HepG2 (cell line): ENCODE data around the gene CD300LG. TPM values are rescaled to one million over a fixed set of nuclear protein-coding genes. Genes with fewer than 3 reads are reported as not detected.

Experiments
- ATAC-seq: fragments of 200-7000 bp; cut with Tn5 transposase; 3 replicates; pipeline ENCODE4 v1.9.1; 2020; ENCODE audit warnings: mild to moderate bottlenecking, moderate library complexity
- BruUV-seq: library from RNA; stranded (reverse); fragments of 400-500 nt; replicated peaks from 2 replicates; lab custom pipeline; 2021; lab: Mats Ljungman, UMichigan
- CTCF ChIA-PET: fragments of 300-600 bp; formaldehyde crosslinking; extraction: SDS; loops from one replicate; lab custom pipeline; 2021; ENCODE audit warnings: low total read pairs, inconsistent platforms, low intra/inter-chr PET ratio; lab: Yijun Ruan, JAX
- POLR2A ChIA-PET: fragments of 350-600 bp; sonication (Branson Sonifier 250); formaldehyde crosslinking; loops from one replicate; lab custom pipeline; 2020; ENCODE audit warnings: antibody characterized with exemption, inconsistent platforms; lab: Yijun Ruan, JAX
- DNase-seq: peaks from one replicate; pipeline ENCODE4 v3.0.0-alpha.2; 2015; ENCODE audit warnings: low spot score
- FAIRE-seq: peaks from 3 replicates; lab custom pipeline; 2011; peaks lifted over from hg19 to GRCh38; lab: Jason Lieb, UNC
- H2AFZ ChIP-seq: one replicate; pipeline ENCODE4 v1.6.1; 2011; ENCODE audit warnings: low read length, inconsistent platforms
- H3K27ac ChIP-seq: fragments of 300-600 bp; 3 replicates; pipeline ENCODE4 v1.8.0; 2011; ENCODE audit warnings: mixed run types, mild to moderate bottlenecking, mixed read lengths, low read length, inconsistent platforms; ENCODE audit not compliant: insufficient read depth; ENCODE audit errors: extremely low read length
- H3K27me3 ChIP-seq, 2 experiments: fragments of 200-600 bp in 1 of 2; 2 replicates in 1 of 2; 3 replicates in 1 of 2; pipeline versions ENCODE4 v1.6.0 to v1.8.0; 2011; ENCODE audit warnings: low read length in 2 of 2, mild to moderate bottlenecking in 2 of 2, moderate library complexity in 2 of 2, inconsistent platforms in 1 of 2; ENCODE audit not compliant: insufficient read depth in 2 of 2, control insufficient read depth in 1 of 2
- H3K36me3 ChIP-seq, 2 experiments: fragments of 200-600 bp in 1 of 2; replicated peaks in 1 of 2; 2 replicates in 1 of 2; 3 replicates in 1 of 2; pipeline versions ENCODE4 v1.5.1 to v1.8.0; 2011; ENCODE audit warnings: low read length in 2 of 2, inconsistent platforms in 1 of 2; ENCODE audit not compliant: insufficient read depth in 2 of 2, control insufficient read depth in 1 of 2
- H3K4me1 ChIP-seq: 2 replicates; pipeline ENCODE4 v1.5.1; 2012; ENCODE audit warnings: low read length, inconsistent platforms; ENCODE audit not compliant: insufficient read depth
- H3K4me2 ChIP-seq: 2 replicates; pipeline ENCODE4 v1.6.0; 2011; ENCODE audit warnings: low read depth, low read length, inconsistent platforms
- H3K4me3 ChIP-seq, 3 experiments: fragments of 200-600 bp in 1 of 3; sonication (generic), shearing (Covaris generic) in 1 of 3; replicated peaks in 1 of 3; 2 replicates each; pipeline ENCODE4 v1.5.1; 2011 to 2016; ENCODE audit warnings: low read length in 3 of 3, inconsistent platforms in 2 of 3, low read depth in 2 of 3, mild to moderate bottlenecking in 2 of 3, control low read depth in 1 of 3, mixed read lengths in 1 of 3; ENCODE audit not compliant: insufficient read depth in 1 of 3
- H3K79me2 ChIP-seq: one replicate; pipeline ENCODE4 v1.6.1; 2011; ENCODE audit warnings: low read length, inconsistent platforms; ENCODE audit not compliant: insufficient read depth
- H3K9ac ChIP-seq: 2 replicates; pipeline ENCODE4 v1.6.0; 2011; ENCODE audit warnings: mild to moderate bottlenecking, low read depth, low read length, inconsistent platforms; ENCODE audit not compliant: insufficient read depth
- H3K9me3 ChIP-seq: 2 replicates; pipeline ENCODE4 v1.5.1; 2012; ENCODE audit warnings: mild to moderate bottlenecking, low read length
- H4K20me1 ChIP-seq: 2 replicates; pipeline ENCODE4 v1.6.0; 2011; ENCODE audit warnings: inconsistent platforms, mild to moderate bottlenecking, low read length, moderate library complexity; ENCODE audit not compliant: insufficient read depth
- FLYWCH1 ChIP-seq: sonication (generic); formaldehyde crosslinking; IDR thresholded peaks from 2 replicates; pipeline ENCODE4 v1.8.1; 2023; ENCODE audit warnings: mild to moderate bottlenecking, missing genetic modification reagents
- GABPA ChIP-seq, 2 experiments: IDR thresholded peaks; 2 replicates each; pipeline ENCODE4 v1.6.1; 2011 to 2016; ENCODE audit warnings: low read depth in 2 of 2, low read length in 1 of 2, missing biosample characterization in 1 of 2, missing genetic modification characterization in 1 of 2
- HIC2 ChIP-seq: sonication (generic); formaldehyde crosslinking; IDR thresholded peaks from 2 replicates; pipeline ENCODE4 v1.9.0; 2022; ENCODE audit warnings: low read depth, missing genetic modification reagents
- HNF1B ChIP-seq: sonication (generic); formaldehyde crosslinking; IDR thresholded peaks from 2 replicates; pipeline ENCODE4 v1.5.1; 2020; ENCODE audit warnings: mild to moderate bottlenecking, moderate library complexity, missing genetic modification reagents
- MEIS2 ChIP-seq: sonication (generic); formaldehyde crosslinking; IDR thresholded peaks from 2 replicates; pipeline ENCODE4 v1.9.0; 2021; ENCODE audit warnings: mild to moderate bottlenecking, missing genetic modification reagents
- RBFOX2 ChIP-seq: fragments of 200-400 bp; formaldehyde crosslinking; IDR thresholded peaks from 2 replicates; pipeline ENCODE4 v1.6.1; 2017; ENCODE audit warnings: low read depth, mild to moderate bottlenecking, low read length
- RFXANK ChIP-seq: IDR thresholded peaks from 2 replicates; pipeline ENCODE4 v1.6.1; 2016
- RXRB ChIP-seq: IDR thresholded peaks from 2 replicates; pipeline ENCODE4 v1.6.1; 2016; ENCODE audit warnings: borderline replicate concordance, missing genetic modification reagents, missing compliant biosample characterization
- ZBTB21 ChIP-seq: sonication (generic); formaldehyde crosslinking; IDR thresholded peaks from 2 replicates; pipeline ENCODE4 v1.4.0; 2020; ENCODE audit warnings: missing genetic modification reagents
- ZFP90 ChIP-seq: sonication (generic); formaldehyde crosslinking; IDR thresholded peaks from 2 replicates; pipeline ENCODE4 v1.8.0; 2022; ENCODE audit warnings: missing genetic modification reagents, mild to moderate bottlenecking, inconsistent platforms, borderline replicate concordance
- ZNF253 ChIP-seq: sonication (generic); formaldehyde crosslinking; IDR thresholded peaks from 2 replicates; pipeline ENCODE4 v1.8.0; 2022; ENCODE audit warnings: mild to moderate bottlenecking, missing genetic modification reagents, borderline replicate concordance
- ZNF441 ChIP-seq: sonication (generic); formaldehyde crosslinking; IDR thresholded peaks from 2 replicates; pipeline ENCODE4 v1.7.0; 2021; ENCODE audit warnings: missing genetic modification reagents, borderline replicate concordance
- ZNF484 ChIP-seq: sonication (generic); formaldehyde crosslinking; IDR thresholded peaks from 2 replicates; pipeline ENCODE4 v1.5.1; 2020; ENCODE audit warnings: mild to moderate bottlenecking, low read depth, missing genetic modification reagents, borderline replicate concordance
- ZNF713 ChIP-seq: sonication (generic); formaldehyde crosslinking; IDR thresholded peaks from 2 replicates; pipeline ENCODE4 v1.4.0; 2020; ENCODE audit warnings: mild to moderate bottlenecking, missing genetic modification reagents
- ZNF746 ChIP-seq: sonication (generic); formaldehyde crosslinking; IDR thresholded peaks from 2 replicates; pipeline ENCODE4 v1.8.0; 2022; ENCODE audit warnings: mild to moderate bottlenecking, missing genetic modification reagents
- ZUFSP ChIP-seq: sonication (generic); formaldehyde crosslinking; IDR thresholded peaks from 2 replicates; pipeline ENCODE4 v1.9.0; 2021; ENCODE audit warnings: missing genetic modification reagents, mild to moderate bottlenecking, borderline replicate concordance
- WGBS: methylation state at CpG from one replicate; pipeline ENCODE4 v1.1.6; 2017; ENCODE audit warnings: low lambda C conversion rate; 5-methylcytosine and 5-hydroxymethylcytosine counted together
- in situ Hi-C: cut with HindIII; loops from 2 replicates; pipeline ENCODE4 v1.10.0; 2017; ENCODE audit warnings: low pct_unique_long_range_greater_than_20kb; ENCODE audit not compliant: extremely low pct_ligation_motif_present
- intact Hi-C: fragments of 100-400 bp; cut with micrococcal nuclease; formaldehyde crosslinking; loops from one replicate; pipeline ENCODE4 v1.10.0; 2022; ENCODE audit not compliant: unreplicated experiment
- polyA plus RNA-seq, 8 experiments: library from polyadenylated mRNA; depleted of rRNA in 3 of 8; stranded (reverse) in 7 of 8; unstranded in 1 of 8; fragments of >200 nt; fragmentation: Illumina TruSeq in 4 of 8; extraction: Trizol in 4 of 8; gene quantifications; 2 replicates each; pipeline versions ENCODE4 v1.2.1 to v1.2.3, GENCODE V29; 2011 to 2016; ENCODE audit warnings: low read depth in 4 of 8, missing spikeins in 1 of 8, mixed read lengths in 1 of 8; ENCODE audit not compliant: insufficient read depth in 1 of 8
- total RNA-seq, 5 experiments: library from RNA; depleted of rRNA; stranded (reverse); fragments of >200 nt; fragmentation: Illumina TruSeq; extraction: Trizol; gene quantifications; 2 replicates each; pipeline ENCODE4 v1.2.3, GENCODE V29; 2016; ENCODE audit warnings: low read depth in 1 of 5
- TF ChIP-seq, protein P1 (sequence below): sonication (generic); formaldehyde crosslinking; IDR thresholded peaks from 2 replicates; pipeline ENCODE4 v1.4.0; 2020; ENCODE audit warnings: missing genetic modification reagents, borderline replicate concordance

CD300LG gene
- total and polyA plus RNA-seq, 2 of the 13 experiments (the other 11 are each of a cell fraction or from before 2014, with no cell fraction given) = not detected

DNA sequence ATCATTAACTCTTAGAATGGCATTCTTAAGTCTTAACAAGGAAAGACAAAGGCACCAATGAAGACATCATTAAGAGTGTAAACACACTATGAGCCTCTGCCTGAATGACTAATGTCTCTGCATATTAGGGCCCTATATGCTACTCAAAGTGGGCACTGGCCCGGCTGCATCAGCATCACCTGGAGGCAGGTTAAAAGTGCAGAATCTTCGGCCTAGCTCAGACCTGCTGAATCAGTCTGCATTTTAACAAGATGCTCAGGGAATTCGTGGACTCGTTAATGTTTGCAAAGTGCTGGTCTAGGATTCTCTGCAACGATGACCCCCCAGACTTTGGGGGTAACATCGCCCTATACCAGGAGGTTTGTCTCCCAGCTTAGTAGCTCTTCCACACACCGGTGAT lies 20.8 kb upstream of the CD300LG start (continued):
- TF ChIP-seq HNF1B (CRISPR knock-in tag) (no peak), ZNF713 (no peak), RXRB (CRISPR knock-in tag) (no peak), MEIS2 (CRISPR knock-in tag) (no peak)
- TF ChIP-seq, protein P1, sequence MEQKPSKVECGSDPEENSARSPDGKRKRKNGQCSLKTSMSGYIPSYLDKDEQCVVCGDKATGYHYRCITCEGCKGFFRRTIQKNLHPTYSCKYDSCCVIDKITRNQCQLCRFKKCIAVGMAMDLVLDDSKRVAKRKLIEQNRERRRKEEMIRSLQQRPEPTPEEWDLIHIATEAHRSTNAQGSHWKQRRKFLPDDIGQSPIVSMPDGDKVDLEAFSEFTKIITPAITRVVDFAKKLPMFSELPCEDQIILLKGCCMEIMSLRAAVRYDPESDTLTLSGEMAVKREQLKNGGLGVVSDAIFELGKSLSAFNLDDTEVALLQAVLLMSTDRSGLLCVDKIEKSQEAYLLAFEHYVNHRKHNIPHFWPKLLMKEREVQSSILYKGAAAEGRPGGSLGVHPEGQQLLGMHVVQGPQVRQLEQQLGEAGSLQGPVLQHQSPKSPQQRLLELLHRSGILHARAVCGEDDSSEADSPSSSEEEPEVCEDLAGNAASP (CRISPR knock-in tag) = no peak
- TF ChIP-seq, all 625 proteins: peak for 0

GRCh38 chr17:43827596-43827995 lies 19.4 kb upstream of the CD300LG start:
- Histone ChIP-seq H3K9me3 (no peaks in the 10 kb centered on the region), H2AFZ (no peak overlapping the region), H3K79me2 (no peaks in the 10 kb centered on the region), H4K20me1 (no peaks in the 10 kb centered on the region), H3K36me3 (no peaks in the 10 kb centered on the region; a peak in 1 of 5 replicates), H3K27ac (no peak overlapping the region), H3K4me1 (peaks cover 13% of the 10 kb centered on the region), H3K9ac (no peak overlapping the region), H3K27me3 (peaks cover 1 to 19% of the 10 kb centered on the region in 2 experiments; a peak in 3 of 5 replicates), H3K4me3 (no peak overlapping the region), H3K4me2 (no peak overlapping the region)
- FAIRE-seq = no peak
- 90% methylated on average over 9 of the region's 9 CpGs for WGBS
- CTCF ChIA-PET = no interaction called here
- POLR2A ChIA-PET = no interaction called here
- TF ChIP-seq GABPA (IDR thresholded peaks at IDR 0.05; ENCODE audit: low read depth, low read length) (no peak), GABPA (CRISPR knock-in tag; IDR thresholded peaks at IDR 0.05; ENCODE audit: low read depth) (no peak), FLYWCH1 (CRISPR knock-in tag) (no peak), ZNF746 (CRISPR knock-in tag) (no peak), ZNF441 (CRISPR knock-in tag) (no peak), ZBTB21 (CRISPR knock-in tag) (no peak), ZUFSP (CRISPR knock-in tag) (no peak), ZNF484 (CRISPR knock-in tag) (no peak), HIC2 (CRISPR knock-in tag) (no peak), ZFP90 (CRISPR knock-in tag) (no peak), ZNF253 (CRISPR knock-in tag) (no peak), RFXANK (CRISPR knock-in tag) (no peak), RBFOX2 (no peak)
- in situ Hi-C loops = no loop called here
- intact Hi-C loops = no loop called here
- DNase-seq = no peak
- no TSS peak for BruUV-seq
- ATAC-seq = no peak
